ENCODE measurements around the gene SIVA1. TPM values are rescaled to one million over a fixed set of nuclear protein-coding genes. Genes with fewer than 3 reads are reported as not detected.

Gene SIVA1
- total RNA-seq, 1 donor, result 67.8 TPM

GRCh38 chr14:104777808-104778249, 24.9 kb downstream of the SIVA1 start:
- no peak for DNase-seq (ENCODE audit: low read depth)
- TF ChIP-seq CTCF (IDR thresholded peaks at IDR 0.05; ENCODE audit: insufficient read depth, low read depth, low read length), result no peak
- no peak overlapping the region for H3K4me3 ChIP-seq (ENCODE audit: low read depth, low read length)

GRCh38 chr14:104778694-104779331, 25.9 kb downstream of the SIVA1 start:
- TF ChIP-seq CTCF (IDR thresholded peaks at IDR 0.05; ENCODE audit: insufficient read depth, low read depth, low read length), result no peak
- no peak overlapping the region for H3K4me3 ChIP-seq (ENCODE audit: low read depth, low read length)
- DNase-seq (ENCODE audit: low read depth), result no peak

- no peak overlapping the region for H3K4me3 ChIP-seq (ENCODE audit: low read depth, low read length)
- TF ChIP-seq CTCF (IDR thresholded peaks at IDR 0.05; ENCODE audit: insufficient read depth, low read depth, low read length), result no peak
- no peak for DNase-seq (ENCODE audit: low read depth)
Observed at GRCh38 chr14:104779776-104780512, 27.0 kb downstream of the SIVA1 start.

- H3K4me3 ChIP-seq (ENCODE audit: low read depth, low read length), result no peak overlapping the region
- TF ChIP-seq CTCF (IDR thresholded peaks at IDR 0.05; ENCODE audit: insufficient read depth, low read depth, low read length), result no peak
- no peak for DNase-seq (ENCODE audit: low read depth)
Observed at GRCh38 chr14:104780513-104781030, 27.6 kb downstream of the SIVA1 start.

- no peak for DNase-seq (ENCODE audit: low read depth)
- TF ChIP-seq CTCF (IDR thresholded peaks at IDR 0.05; ENCODE audit: insufficient read depth, low read depth, low read length), result no peak
- H3K4me3 ChIP-seq (ENCODE audit: low read depth, low read length), result no peak overlapping the region
Observed at GRCh38 chr14:104781271-104782077, 28.5 kb downstream of the SIVA1 start.

GRCh38 chr14:104782086-104782807, 29.3 kb downstream of the SIVA1 start:
- H3K4me3 ChIP-seq (ENCODE audit: low read depth, low read length), result no peak overlapping the region
- no peak for DNase-seq (ENCODE audit: low read depth)
- no peak for TF ChIP-seq CTCF (IDR thresholded peaks at IDR 0.05; ENCODE audit: insufficient read depth, low read depth, low read length)
